Gastrocnemius medialis (tissue), 4 donors: ENCODE results near the gene RPL32. TPM values are rescaled to one million over a fixed set of nuclear protein-coding genes. Genes with fewer than 3 reads are reported as not detected.

ENCODE experiments used
- ATAC-seq, 2 donors: fragments of 150-250 bp; one replicate each; pipeline ENCODE4 v1.9.1; 2016
- DNase-seq, 2 donors: peaks; one replicate each; pipeline ENCODE4 v3.0.0-alpha.2; 2019
- H3K27ac ChIP-seq, 4 donors: fragments of 200-600 bp; sonication (generic); 1 replicate in 1 of 4; 2 replicates in 3 of 4; pipeline ENCODE4 v1.5.1; 2016 to 2018; ENCODE audit warnings: mild to moderate bottlenecking in 2 of 4, moderate library complexity in 1 of 4
- H3K27me3 ChIP-seq, 3 donors: fragments of 200-600 bp; sonication (generic) in 2 of 3; 1 replicate in 1 of 3; 2 replicates in 2 of 3; pipeline versions ENCODE4 v1.5.1 to v1.6.0; 2016 to 2019; ENCODE audit warnings: mild to moderate bottlenecking in 1 of 3, moderate library complexity in 1 of 3
- H3K36me3 ChIP-seq, 2 donors: fragments of 200-600 bp; sonication (generic) in 1 of 2; one replicate each; pipeline ENCODE4 v1.5.1; 2017 to 2018
- H3K4me1 ChIP-seq, 2 donors: fragments of 200-600 bp; sonication (generic) in 1 of 2; one replicate each; pipeline ENCODE4 v1.5.1; 2016 to 2017; ENCODE audit warnings: mild to moderate bottlenecking in 2 of 2
- H3K4me3 ChIP-seq, 4 donors: fragments of 200-600 bp; sonication (generic) in 3 of 4; 1 replicate in 1 of 4; 2 replicates in 3 of 4; pipeline ENCODE4 v1.5.1; 2016 to 2019; ENCODE audit warnings: mild to moderate bottlenecking in 2 of 4
- H3K9me3 ChIP-seq, 3 donors: fragments of 200-600 bp; sonication (generic) in 2 of 3; 1 replicate in 1 of 3; 2 replicates in 2 of 3; pipeline ENCODE4 v1.5.1; 2016 to 2019
- POLR2A ChIP-seq, 2 donors: fragments of 450-650 bp; IDR thresholded peaks; one replicate each; pipeline ENCODE4 v1.6.1; 2017; ENCODE audit warnings: antibody characterized with exemption in 2 of 2, mild to moderate bottlenecking in 2 of 2, moderate library complexity in 2 of 2
- in situ Hi-C, 4 donors: fragments of 200-750 bp; cut with MboI; loops; one replicate each; pipeline versions ENCODE4 v1.15.0 to v1.8.0; 2017; ENCODE audit warnings: low sequenced_read_pairs in 4 of 4
- intact Hi-C: fragments of 100-400 bp; cut with DNase I; formaldehyde crosslinking; loops from one replicate; pipeline ENCODE4 v1.15.1; 2023; ENCODE audit warnings: low total_unique reads
- total RNA-seq, 4 donors: library from RNA; depleted of rRNA; stranded (reverse); fragments of >200 nt; gene quantifications; one replicate each; pipeline versions ENCODE4 v1.1.0 to v1.2.3, GENCODE V29; 2016
- TF ChIP-seq, protein P1 (sequence below), 5 experiments: fragments of 450-650 bp in 3 of 5; fragments of 200-600 bp in 2 of 5; sonication (generic) in 2 of 5; IDR thresholded peaks in 4 of 5; conservative IDR thresholded peaks in 1 of 5; 1 replicate in 4 of 5; 2 replicates in 1 of 5; pipeline ENCODE4 v1.5.1; 2016 to 2019; ENCODE audit warnings: antibody characterized with exemption in 5 of 5, mild to moderate bottlenecking in 3 of 5, moderate library complexity in 3 of 5

The RPL32 gene
- total RNA-seq, 4 donors from 2014 or later, result 765 to 1,204 (median 990) TPM

GRCh38 chr3:12809001-12809400, 32.4 kb downstream of the RPL32 start:
- H3K27ac ChIP-seq, result peak overlapping the region; percentile 71 to 99 (median 92)
- no peaks in the 10 kb centered on the region for H3K9me3 ChIP-seq
- DNase-seq, result peak in 1 of 2 donors; percentile 14
- no peak overlapping the region for H3K4me3 ChIP-seq
- H3K27me3 ChIP-seq, result no peaks in the 10 kb centered on the region
- peaks cover 45 to 48% of the 10 kb centered on the region in 2 donors for H3K4me1 ChIP-seq
- in situ Hi-C loops (no loop called here), intact Hi-C loops (loop anchor here (2.0 kb wide), 1 partner anchor 24 kb away; no protein-coding TSS in a partner anchor)
- ATAC-seq, result no peak
- peaks cover 0 to 37% of the 10 kb centered on the region in 2 donors for H3K36me3 ChIP-seq
- TF ChIP-seq, protein P1, sequence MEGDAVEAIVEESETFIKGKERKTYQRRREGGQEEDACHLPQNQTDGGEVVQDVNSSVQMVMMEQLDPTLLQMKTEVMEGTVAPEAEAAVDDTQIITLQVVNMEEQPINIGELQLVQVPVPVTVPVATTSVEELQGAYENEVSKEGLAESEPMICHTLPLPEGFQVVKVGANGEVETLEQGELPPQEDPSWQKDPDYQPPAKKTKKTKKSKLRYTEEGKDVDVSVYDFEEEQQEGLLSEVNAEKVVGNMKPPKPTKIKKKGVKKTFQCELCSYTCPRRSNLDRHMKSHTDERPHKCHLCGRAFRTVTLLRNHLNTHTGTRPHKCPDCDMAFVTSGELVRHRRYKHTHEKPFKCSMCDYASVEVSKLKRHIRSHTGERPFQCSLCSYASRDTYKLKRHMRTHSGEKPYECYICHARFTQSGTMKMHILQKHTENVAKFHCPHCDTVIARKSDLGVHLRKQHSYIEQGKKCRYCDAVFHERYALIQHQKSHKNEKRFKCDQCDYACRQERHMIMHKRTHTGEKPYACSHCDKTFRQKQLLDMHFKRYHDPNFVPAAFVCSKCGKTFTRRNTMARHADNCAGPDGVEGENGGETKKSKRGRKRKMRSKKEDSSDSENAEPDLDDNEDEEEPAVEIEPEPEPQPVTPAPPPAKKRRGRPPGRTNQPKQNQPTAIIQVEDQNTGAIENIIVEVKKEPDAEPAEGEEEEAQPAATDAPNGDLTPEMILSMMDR (IDR thresholded peaks at IDR 0.05 in 4 of 5, conservative IDR thresholded peaks at IDR 0.05 in 1 of 5), result no peak
- no peak for TF ChIP-seq POLR2A (IDR thresholded peaks at IDR 0.05)

- TF ChIP-seq POLR2A (IDR thresholded peaks at IDR 0.05), result no peak
- TF ChIP-seq, protein P1 (IDR thresholded peaks at IDR 0.05 in 4 of 5, conservative IDR thresholded peaks at IDR 0.05 in 1 of 5), result no peak
- ATAC-seq (no peak), DNase-seq (no peak)
- H3K4me1 ChIP-seq, result peaks cover 48 to 49% of the 10 kb centered on the region in 2 donors
- peak overlapping the region; percentile 71 to 99 (median 92) for H3K27ac ChIP-seq
- H3K4me3 ChIP-seq, result no peak overlapping the region
- H3K9me3 ChIP-seq, result no peaks in the 10 kb centered on the region
- H3K36me3 ChIP-seq, result peaks cover 0 to 41% of the 10 kb centered on the region in 2 donors
- in situ Hi-C loops, result no loop called here
- intact Hi-C loops, result loop anchor here (2.0 kb wide), 1 partner anchor 24 kb away; no protein-coding TSS in a partner anchor
- H3K27me3 ChIP-seq, result no peaks in the 10 kb centered on the region
These were observed 32.8 kb downstream of the RPL32 start for GRCh38 chr3:12808587-12808986.

DNA sequence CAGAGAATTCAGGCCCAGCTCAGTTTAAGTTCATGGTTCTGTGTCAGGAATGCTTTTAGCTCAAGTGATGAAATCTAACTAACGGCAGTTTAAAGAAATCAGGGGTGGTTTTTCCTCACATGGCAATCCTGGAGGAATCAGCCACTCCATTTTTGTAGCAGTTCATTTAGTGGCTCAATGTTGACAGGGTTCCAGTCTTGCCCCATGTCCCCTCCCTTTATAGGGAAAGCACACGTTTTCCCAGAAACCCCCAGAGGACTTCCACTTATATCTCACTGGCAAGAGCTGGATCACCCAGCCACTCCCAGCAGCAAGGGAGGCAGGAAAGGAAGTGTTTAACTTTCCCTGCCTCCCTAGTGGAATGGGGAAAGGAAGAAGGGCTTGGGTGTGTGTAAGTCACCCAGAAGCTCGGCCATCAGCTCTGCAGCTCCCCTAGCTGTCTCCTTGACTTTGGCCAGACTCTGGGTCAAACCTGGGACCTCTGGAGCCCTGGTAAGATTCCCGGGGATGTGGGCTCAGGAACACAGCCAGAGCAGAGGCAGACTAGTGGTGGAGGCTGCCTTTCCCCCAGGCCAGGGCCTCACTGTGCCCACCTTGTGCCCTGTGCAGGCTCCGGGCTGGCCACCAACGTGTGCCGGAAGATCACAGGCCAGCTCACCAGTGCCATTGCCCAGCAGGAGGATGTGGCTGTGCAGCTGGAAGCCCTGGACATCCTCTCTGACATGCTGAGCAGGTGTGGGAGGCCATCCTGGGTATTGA, 33.6 kb downstream of the RPL32 start:
- ATAC-seq, result no peak
- H3K9me3 ChIP-seq, result no peaks in the 10 kb centered on the region
- H3K27ac ChIP-seq, result peak overlapping the region; percentile 71 to 99 (median 92)
- in situ Hi-C loops, result no loop called here
- peaks cover 48 to 51% of the 10 kb centered on the region in 2 donors for H3K4me1 ChIP-seq
- no peaks in the 10 kb centered on the region for H3K27me3 ChIP-seq
- H3K4me3 ChIP-seq, result no peak overlapping the region
- peaks cover 0 to 46% of the 10 kb centered on the region in 2 donors for H3K36me3 ChIP-seq
- TF ChIP-seq, protein P1 (IDR thresholded peaks at IDR 0.05 in 4 of 5, conservative IDR thresholded peaks at IDR 0.05 in 1 of 5), result no peak
- no peak for TF ChIP-seq POLR2A (IDR thresholded peaks at IDR 0.05)
- intact Hi-C loops, result loop anchor here (2.0 kb wide), 1 partner anchor 25 kb away; no protein-coding TSS in a partner anchor
- DNase-seq, result peak in 1 of 2 donors; percentile 11

DNA sequence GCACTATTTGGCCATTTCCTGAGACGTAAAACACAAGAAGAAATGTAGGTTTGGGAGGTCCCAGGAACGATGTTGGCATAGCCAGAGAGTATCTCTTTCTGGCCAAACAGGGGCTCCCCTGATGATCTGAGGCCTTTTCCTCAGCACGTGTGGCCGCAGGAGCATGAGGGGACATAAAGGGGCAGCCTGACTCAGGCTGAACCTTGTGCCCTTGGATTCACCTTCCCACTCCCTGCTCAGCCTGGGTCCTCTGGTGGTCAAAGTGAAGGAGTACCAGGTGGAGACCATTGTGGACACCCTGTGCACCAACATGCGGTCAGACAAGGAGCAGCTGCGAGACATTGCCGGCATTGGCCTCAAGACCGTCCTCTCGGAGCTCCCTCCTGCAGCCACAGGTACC, 34.3 kb downstream of the RPL32 start:
- Histone ChIP-seq H3K36me3 (peaks cover 0 to 46% of the 10 kb centered on the region in 2 donors), H3K4me1 (peaks cover 48 to 51% of the 10 kb centered on the region in 2 donors), H3K4me3 (no peak overlapping the region), H3K27ac (peak overlapping the region; percentile 71 to 99 (median 92)), H3K9me3 (no peaks in the 10 kb centered on the region), H3K27me3 (no peaks in the 10 kb centered on the region)
- intact Hi-C loops, result no loop called here
- ATAC-seq (no peak), DNase-seq (peak in 1 of 2 donors; percentile 28)
- TF ChIP-seq POLR2A (IDR thresholded peaks at IDR 0.05), result no peak
- TF ChIP-seq, protein P1 (IDR thresholded peaks at IDR 0.05 in 4 of 5, conservative IDR thresholded peaks at IDR 0.05 in 1 of 5), result no peak
- in situ Hi-C loops, result no loop called here
